ENCODE measurements around the gene SLC14A1.

- no peak for TF ChIP-seq POLR2AphosphoS5 (IDR thresholded peaks at IDR 0.05)
- no peak for TF ChIP-seq CTCF (IDR thresholded peaks at IDR 0.05)
Observed at GRCh38 chr18:45785134-45785533, 61.2 kb downstream of the SLC14A1 start.

Measured in suprapubic skin (tissue), 3 donors.